Measurements from ENCODE around the gene HOXC11.

DNA sequence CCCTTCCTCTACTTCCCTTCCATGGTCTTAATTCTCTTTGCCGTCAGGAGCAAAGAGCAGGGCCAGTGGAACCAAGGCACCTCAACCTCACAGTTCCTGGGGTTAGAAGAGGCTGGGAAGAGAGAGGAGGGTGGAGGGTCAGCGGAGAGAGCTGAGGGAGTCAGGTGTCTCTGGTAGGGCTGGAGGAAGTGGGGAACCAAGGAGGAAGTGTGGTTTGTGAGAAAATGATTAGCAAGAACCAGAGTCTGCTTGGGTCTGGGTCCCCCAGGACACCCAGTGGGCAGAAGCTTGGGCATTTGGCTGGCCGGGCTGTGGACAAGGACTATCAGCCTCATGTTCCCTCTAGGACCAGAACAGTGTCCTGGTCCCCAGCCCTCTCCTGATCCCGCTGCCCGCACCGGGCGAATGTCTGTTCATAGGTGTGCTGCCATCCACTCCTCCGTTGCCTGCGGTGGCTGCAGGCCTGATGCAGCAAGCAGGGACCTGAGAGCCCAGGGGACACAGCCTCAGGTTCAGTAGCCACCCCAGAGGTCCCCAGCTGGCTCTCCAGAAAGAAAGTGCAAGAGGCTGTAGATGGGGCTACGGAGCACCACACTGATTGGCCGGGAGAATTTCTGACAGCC lies 15.9 kb upstream of the HOXC11 start:
- TF ChIP-seq, protein P1, sequence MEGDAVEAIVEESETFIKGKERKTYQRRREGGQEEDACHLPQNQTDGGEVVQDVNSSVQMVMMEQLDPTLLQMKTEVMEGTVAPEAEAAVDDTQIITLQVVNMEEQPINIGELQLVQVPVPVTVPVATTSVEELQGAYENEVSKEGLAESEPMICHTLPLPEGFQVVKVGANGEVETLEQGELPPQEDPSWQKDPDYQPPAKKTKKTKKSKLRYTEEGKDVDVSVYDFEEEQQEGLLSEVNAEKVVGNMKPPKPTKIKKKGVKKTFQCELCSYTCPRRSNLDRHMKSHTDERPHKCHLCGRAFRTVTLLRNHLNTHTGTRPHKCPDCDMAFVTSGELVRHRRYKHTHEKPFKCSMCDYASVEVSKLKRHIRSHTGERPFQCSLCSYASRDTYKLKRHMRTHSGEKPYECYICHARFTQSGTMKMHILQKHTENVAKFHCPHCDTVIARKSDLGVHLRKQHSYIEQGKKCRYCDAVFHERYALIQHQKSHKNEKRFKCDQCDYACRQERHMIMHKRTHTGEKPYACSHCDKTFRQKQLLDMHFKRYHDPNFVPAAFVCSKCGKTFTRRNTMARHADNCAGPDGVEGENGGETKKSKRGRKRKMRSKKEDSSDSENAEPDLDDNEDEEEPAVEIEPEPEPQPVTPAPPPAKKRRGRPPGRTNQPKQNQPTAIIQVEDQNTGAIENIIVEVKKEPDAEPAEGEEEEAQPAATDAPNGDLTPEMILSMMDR (conservative IDR thresholded peaks at IDR 0.05 in 1 of 2, IDR thresholded peaks at IDR 0.05 in 1 of 2; ENCODE audit: extremely low read depth in 1 of 2, insufficient read depth in 1 of 2, low read depth in 1 of 2, low read length in 2 of 2), result no peak
- TF ChIP-seq EZH2 (IDR thresholded peaks at IDR 0.05; ENCODE audit: borderline replicate concordance, low read length), result no peak
